H1 (cell line): Measurements from ENCODE around the gene CD46. TPM values are rescaled to one million over a fixed set of nuclear protein-coding genes. Genes with fewer than 3 reads are reported as not detected.

Source experiments
- CTCF ChIA-PET: fragments of 300-600 bp; sonication (Branson Sonifier 250); formaldehyde crosslinking; loops from one replicate; lab custom pipeline; 2021; ENCODE audit not compliant: partially characterized antibody; lab: Charles Lee
- POLR2A ChIA-PET: fragments of 300-600 bp; sonication (Branson Sonifier 250); formaldehyde crosslinking; loops from one replicate; lab custom pipeline; 2021; ENCODE audit warnings: inconsistent platforms; ENCODE audit not compliant: partially characterized antibody; lab: Charles Lee
- DNase-seq, 2 experiments: peaks; one replicate each; pipeline versions ENCODE4 v3.0.0 to v3.0.0-alpha.2; 2010 to 2022; ENCODE audit warnings: low spot score in 2 of 2, low read depth in 1 of 2, mixed read lengths in 1 of 2
- FAIRE-seq: peaks from 2 replicates; lab custom pipeline; 2011; peaks lifted over from hg19 to GRCh38; lab: Jason Lieb, UNC
- H2AFZ ChIP-seq: 2 replicates; pipeline ENCODE4 v1.8.1; 2012; ENCODE audit warnings: low read length, inconsistent platforms
- H2AK5ac ChIP-seq: 2 replicates; pipeline ENCODE4 v1.6.1; 2013; ENCODE audit warnings: low read depth, low read length
- H2BK120ac ChIP-seq: replicated peaks from 2 replicates; pipeline ENCODE3; 2013; ENCODE audit warnings: low read depth, low read length, inconsistent platforms
- H2BK12ac ChIP-seq: 2 replicates; pipeline ENCODE4 v1.6.1; 2013; ENCODE audit warnings: low read depth, low read length
- H2BK15ac ChIP-seq: 2 replicates; pipeline ENCODE4 v1.6.1; 2013; ENCODE audit warnings: low read length
- H2BK20ac ChIP-seq: 2 replicates; pipeline ENCODE4 v1.6.1; 2013; ENCODE audit warnings: low read length
- H2BK5ac ChIP-seq: 2 replicates; pipeline ENCODE4 v1.6.1; 2013; ENCODE audit warnings: low read depth, low read length
- H3K14ac ChIP-seq: 2 replicates; pipeline ENCODE4 v1.6.1; 2013; ENCODE audit warnings: inconsistent platforms; ENCODE audit not compliant: insufficient read length
- H3K18ac ChIP-seq: 2 replicates; pipeline ENCODE4 v1.6.1; 2013; ENCODE audit warnings: low read length; ENCODE audit errors: extremely low read depth
- H3K23ac ChIP-seq: 2 replicates; pipeline ENCODE4 v1.6.1; 2013; ENCODE audit warnings: inconsistent platforms; ENCODE audit not compliant: insufficient read length
- H3K23me2 ChIP-seq: 2 replicates; pipeline ENCODE4 v1.6.1; 2013; ENCODE audit warnings: low read depth, low read length
- H3K27ac ChIP-seq: 2 replicates; pipeline ENCODE4 v1.6.1; 2011; ENCODE audit warnings: low read depth, low read length, inconsistent platforms
- H3K27me3 ChIP-seq, 4 experiments: replicated peaks in 1 of 4; 1 replicate in 1 of 4; 2 replicates in 3 of 4; pipeline versions ENCODE4 v1.6.1 to v1.8.1; 2011 to 2013; ENCODE audit warnings: low read length in 3 of 4, mild to moderate bottlenecking in 3 of 4, inconsistent platforms in 2 of 4, mixed read lengths in 2 of 4, moderate library complexity in 1 of 4; ENCODE audit not compliant: control insufficient read depth in 3 of 4, insufficient read depth in 3 of 4; ENCODE audit errors: extremely low read depth in 1 of 4
- H3K36me3 ChIP-seq, 4 experiments: 2 replicates each; pipeline versions ENCODE4 v1.6.1 to v1.8.1; 2011 to 2013; ENCODE audit warnings: mild to moderate bottlenecking in 4 of 4, low read length in 3 of 4, moderate library complexity in 2 of 4, control low read depth in 1 of 4, inconsistent platforms in 1 of 4; ENCODE audit not compliant: insufficient read depth in 4 of 4, control insufficient read depth in 2 of 4
- H3K4ac ChIP-seq: replicated peaks from 2 replicates; pipeline ENCODE3; 2013; ENCODE audit warnings: low read length, low read depth, mixed read lengths, inconsistent platforms; ENCODE audit not compliant: insufficient read length
- H3K4me1 ChIP-seq, 4 experiments: replicated peaks in 1 of 4; 1 replicate in 1 of 4; 2 replicates in 3 of 4; pipeline versions ENCODE4 v1.6.1 to v1.8.1; 2011 to 2013; ENCODE audit warnings: low read length in 3 of 4, inconsistent platforms in 2 of 4, mixed read lengths in 1 of 4; ENCODE audit not compliant: insufficient read depth in 4 of 4, control insufficient read depth in 3 of 4
- H3K4me2 ChIP-seq, 2 experiments: 2 replicates each; pipeline versions ENCODE4 v1.6.1 to v1.8.1; 2011 to 2013; ENCODE audit warnings: low read depth in 2 of 2, low read length in 2 of 2, control low read depth in 1 of 2, inconsistent platforms in 1 of 2, mild to moderate bottlenecking in 1 of 2; ENCODE audit not compliant: insufficient read depth in 1 of 2
- H3K4me3 ChIP-seq, 4 experiments: fragments of 200-600, 300-600 bp in 1 of 4; sonication (generic), shearing (Covaris generic), sonication (Bioruptor Twin) in 1 of 4; 2 replicates each; pipeline versions ENCODE4 v1.5.1 to v1.8.1; 2011 to 2016; ENCODE audit warnings: low read length in 4 of 4, low read depth in 3 of 4, control low read depth in 2 of 4, inconsistent platforms in 2 of 4, mild to moderate bottlenecking in 2 of 4, mixed read lengths in 1 of 4, moderate library complexity in 1 of 4; ENCODE audit not compliant: insufficient read depth in 2 of 4; ENCODE audit errors: extremely low read depth in 1 of 4
- H3K56ac ChIP-seq: replicated peaks from 2 replicates; pipeline ENCODE3; 2013; ENCODE audit warnings: low read depth, mild to moderate bottlenecking, mixed read lengths, low read length, inconsistent platforms; ENCODE audit not compliant: insufficient read length
- H3K79me1 ChIP-seq: 2 replicates; pipeline ENCODE4 v1.6.1; 2013; ENCODE audit warnings: low read depth, low read length, control low read depth
- H3K79me2 ChIP-seq, 2 experiments: 2 replicates each; pipeline versions ENCODE4 v1.6.1 to v1.8.1; 2012 to 2013; ENCODE audit warnings: low read length in 2 of 2, mild to moderate bottlenecking in 2 of 2, inconsistent platforms in 1 of 2; ENCODE audit not compliant: insufficient read depth in 2 of 2, control insufficient read depth in 1 of 2
- H3K9ac ChIP-seq, 4 experiments: replicated peaks in 1 of 4; 1 replicate in 1 of 4; 2 replicates in 3 of 4; pipeline versions ENCODE4 v1.6.1 to v1.8.1; 2011 to 2013; ENCODE audit warnings: low read depth in 3 of 4, low read length in 3 of 4, control low read depth in 2 of 4, mild to moderate bottlenecking in 2 of 4, moderate library complexity in 2 of 4, inconsistent platforms in 1 of 4; ENCODE audit errors: extremely low read depth in 1 of 4
- H3K9me3 ChIP-seq, 2 experiments: 2 replicates each; pipeline versions ENCODE4 v1.6.1 to v1.8.1; 2012 to 2013; ENCODE audit warnings: mild to moderate bottlenecking in 2 of 2, moderate library complexity in 2 of 2, control low read depth in 1 of 2, inconsistent platforms in 1 of 2, low read depth in 1 of 2, low read length in 1 of 2, mixed read lengths in 1 of 2; ENCODE audit not compliant: insufficient read depth in 2 of 2
- H4K20me1 ChIP-seq, 2 experiments: replicated peaks in 1 of 2; 2 replicates each; pipeline versions ENCODE3 to v1.8.1; 2011 to 2013; ENCODE audit warnings: inconsistent platforms in 2 of 2, low read length in 2 of 2, mild to moderate bottlenecking in 1 of 2; ENCODE audit not compliant: insufficient read depth in 2 of 2, control insufficient read depth in 1 of 2
- H4K5ac ChIP-seq: 2 replicates; pipeline ENCODE4 v1.6.1; 2013; ENCODE audit warnings: low read length, low read depth, mixed read lengths, inconsistent platforms; ENCODE audit not compliant: insufficient read length
- H4K8ac ChIP-seq: 2 replicates; pipeline ENCODE4 v1.8.0; 2013; ENCODE audit warnings: mild to moderate bottlenecking, moderate library complexity, low read length, inconsistent platforms; ENCODE audit not compliant: insufficient read depth; ENCODE audit errors: extremely low read depth
- H4K91ac ChIP-seq: replicated peaks from 2 replicates; pipeline ENCODE3; 2013; ENCODE audit warnings: low read length, mixed read lengths, inconsistent platforms; ENCODE audit not compliant: insufficient read length
- WGBS, 2 experiments: shearing (Covaris generic) in 1 of 2; methylation state at CpG; one replicate each; pipeline versions ENCODE4 v1.1.6 to v1.1.7; 2013 to 2015; ENCODE audit warnings: low lambda C conversion rate in 2 of 2, mixed read lengths in 2 of 2, inconsistent platforms in 1 of 2, low coverage in 1 of 2, missing lambda C conversion rate in 1 of 2; ENCODE audit not compliant: insufficient replicate concordance in 2 of 2, insufficient coverage in 1 of 2, insufficient read length in 1 of 2; ENCODE audit errors: extremely low coverage in 1 of 2, missing lambda C conversion rate in 1 of 2; 5-methylcytosine and 5-hydroxymethylcytosine counted together
- polyA plus RNA-seq, 7 experiments: library from polyadenylated mRNA; depleted of rRNA in 3 of 7; stranded (reverse) in 5 of 7; unstranded in 2 of 7; fragments of >200 nt in 5 of 7; fragments of 200-250 nt in 2 of 7; gene quantifications; 1 replicate in 5 of 7; 2 replicates in 1 of 7; 4 replicates in 1 of 7; pipeline versions ENCODE4 v1.2.1 to v1.2.3, GENCODE V29; 2011 to 2013; ENCODE audit warnings: missing spikeins in 2 of 7, mixed read lengths in 2 of 7
- total RNA-seq: library from RNA; stranded (reverse); fragmentation: NEBNext Ultra II Directional; extraction: Animal tissue kit (Norgen Biotek cat#: 25700); gene quantifications from 2 replicates; pipeline ENCODE4 v1.2.1, GENCODE V29; 2021

CD46 gene
- total and polyA plus RNA-seq, 2 of the 8 experiments (the other 6 are each of a cell fraction or from before 2014, with no cell fraction given), result 60.9 to 113 TPM

GRCh38 chr1:207844371-207844770, 92.5 kb downstream of the CD46 start:
- Histone ChIP-seq H3K4me3 (no peak overlapping the region), H3K4ac (no peak overlapping the region), H3K18ac (no peak overlapping the region), H3K14ac (no peak overlapping the region), H3K4me1 (peaks cover 0 to 3% (median 0%) of the 10 kb centered on the region in 4 experiments; a peak in 2 of 7 replicates), H2BK12ac (no peak overlapping the region), H3K27me3 (no peaks in the 10 kb centered on the region), H3K9ac (no peak overlapping the region), H3K9me3 (no peaks in the 10 kb centered on the region), H3K79me2 (no peaks in the 10 kb centered on the region), H4K20me1 (no peaks in the 10 kb centered on the region), H2AK5ac (no peak overlapping the region), H2BK5ac (no peak overlapping the region), H4K8ac (no peak overlapping the region), H3K79me1 (no peaks in the 10 kb centered on the region), H4K5ac (no peak overlapping the region), H2BK15ac (no peak overlapping the region), H3K36me3 (no peaks in the 10 kb centered on the region), H2BK20ac (no peak overlapping the region), H4K91ac (no peak overlapping the region), H2AFZ (no peak overlapping the region), H3K4me2 (no peak overlapping the region), H2BK120ac (no peak overlapping the region), H3K23ac (no peak overlapping the region), H3K27ac (no peak overlapping the region), H3K56ac (no peak overlapping the region), H3K23me2 (no peaks in the 10 kb centered on the region)
- FAIRE-seq (no peak), DNase-seq (no peak)
- WGBS, 2 experiments, result 90% methylated on average over 2 of the region's 2 CpGs; no CpG with 5 or more reads in 1 of the 2 experiments
- CTCF ChIA-PET, result no interaction called here
- POLR2A ChIA-PET, result no interaction called here
